DMS 273 (cell line): ENCODE data around the gene KIAA0513.

Source experiments
- DNase-seq: peaks from one replicate; lab custom pipeline; 2025; ENCODE audit not compliant: unreplicated experiment; lab: John Stamatoyannopoulos, UW

The KIAA0513 gene, protein sequence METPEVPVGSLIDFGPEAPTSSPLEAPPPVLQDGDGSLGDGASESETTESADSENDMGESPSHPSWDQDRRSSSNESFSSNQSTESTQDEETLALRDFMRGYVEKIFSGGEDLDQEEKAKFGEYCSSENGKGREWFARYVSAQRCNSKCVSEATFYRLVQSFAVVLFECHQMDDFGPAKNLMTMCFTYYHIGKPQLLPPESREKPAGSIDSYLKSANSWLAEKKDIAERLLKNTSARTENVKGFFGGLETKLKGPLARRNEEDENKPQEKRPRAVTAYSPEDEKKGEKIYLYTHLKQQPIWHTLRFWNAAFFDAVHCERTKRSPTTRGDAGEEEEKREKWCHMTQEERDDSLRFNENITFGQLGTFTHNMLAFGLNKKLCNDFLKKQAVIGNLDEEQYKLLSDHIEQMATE

DNA sequence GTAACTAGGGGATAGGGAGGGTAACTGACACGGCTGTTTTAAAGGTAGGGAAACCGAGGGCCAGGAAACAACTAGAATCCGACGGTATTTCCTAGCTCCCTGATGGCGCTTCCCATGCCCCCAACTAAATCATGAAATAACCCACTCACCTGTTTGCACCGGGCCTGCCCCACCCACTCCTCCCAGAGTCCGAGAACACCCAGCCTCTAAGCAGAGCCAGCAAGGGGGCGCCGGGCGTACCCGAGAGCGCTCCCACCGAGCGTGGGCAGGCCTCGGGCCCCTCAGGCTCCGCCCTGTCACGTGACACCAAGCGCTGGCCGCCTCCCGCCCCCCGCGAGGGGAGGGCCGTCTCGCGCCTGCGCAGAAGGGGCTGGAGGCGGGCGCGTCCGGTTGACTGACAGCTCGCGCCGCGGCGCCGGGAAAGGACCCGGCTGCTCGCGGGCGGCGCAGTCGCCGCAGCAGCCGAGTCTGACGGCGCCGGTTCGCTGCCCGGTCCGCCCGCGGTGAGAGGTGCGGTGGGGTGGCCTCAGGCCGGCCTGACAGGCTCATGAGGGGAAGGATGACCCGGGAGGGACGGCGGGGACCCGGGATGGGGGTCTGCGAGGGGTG is at the start of gene KIAA0513:
KIAA0513 (plus strand) TSS at position 447 of the 609 bp plus-strand sequence. CDS start 39,277 bp downstream, outside the sequence.
- DNase-seq = peak; percentile 98

DNA sequence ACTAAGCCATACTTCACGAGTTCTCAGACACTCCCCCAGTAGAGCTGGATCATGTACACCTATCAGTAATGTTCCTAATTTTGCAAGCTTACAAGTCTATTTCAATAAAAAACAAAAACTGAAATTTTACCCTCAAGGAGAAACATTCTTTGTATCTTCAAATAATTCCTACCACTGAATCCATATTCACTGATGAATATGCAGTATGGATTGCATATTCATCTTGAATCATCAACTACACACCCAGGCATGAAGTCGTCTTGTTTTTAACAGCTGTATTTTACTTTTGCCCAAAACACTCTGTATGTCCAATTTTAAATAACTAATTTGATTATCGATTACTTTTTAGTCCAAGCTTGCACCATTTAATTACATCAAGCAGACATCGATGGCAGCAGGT is 48.1 kb upstream of the KIAA0513 start:
- no peak for DNase-seq

DNA sequence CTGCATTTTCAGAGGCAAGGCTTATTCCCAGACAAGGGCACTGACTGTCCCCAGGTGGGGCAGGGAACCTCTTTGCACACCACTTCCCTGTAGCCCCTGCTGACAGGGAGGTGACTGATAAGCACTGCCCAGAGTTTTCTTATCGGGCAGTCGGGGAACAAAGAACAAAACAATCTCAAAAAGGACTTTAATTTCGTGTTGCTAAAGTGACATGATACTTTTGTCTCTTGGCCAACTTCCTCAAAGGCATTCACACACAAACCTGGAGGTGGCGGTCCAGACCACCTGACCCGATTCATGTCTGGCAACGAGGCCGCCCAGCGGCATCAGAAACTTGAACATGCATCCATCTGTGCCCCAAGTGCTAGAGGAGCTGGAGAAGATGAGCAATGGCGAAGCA is 45.2 kb upstream of the KIAA0513 start:
- peak; percentile 54 for DNase-seq

DNA sequence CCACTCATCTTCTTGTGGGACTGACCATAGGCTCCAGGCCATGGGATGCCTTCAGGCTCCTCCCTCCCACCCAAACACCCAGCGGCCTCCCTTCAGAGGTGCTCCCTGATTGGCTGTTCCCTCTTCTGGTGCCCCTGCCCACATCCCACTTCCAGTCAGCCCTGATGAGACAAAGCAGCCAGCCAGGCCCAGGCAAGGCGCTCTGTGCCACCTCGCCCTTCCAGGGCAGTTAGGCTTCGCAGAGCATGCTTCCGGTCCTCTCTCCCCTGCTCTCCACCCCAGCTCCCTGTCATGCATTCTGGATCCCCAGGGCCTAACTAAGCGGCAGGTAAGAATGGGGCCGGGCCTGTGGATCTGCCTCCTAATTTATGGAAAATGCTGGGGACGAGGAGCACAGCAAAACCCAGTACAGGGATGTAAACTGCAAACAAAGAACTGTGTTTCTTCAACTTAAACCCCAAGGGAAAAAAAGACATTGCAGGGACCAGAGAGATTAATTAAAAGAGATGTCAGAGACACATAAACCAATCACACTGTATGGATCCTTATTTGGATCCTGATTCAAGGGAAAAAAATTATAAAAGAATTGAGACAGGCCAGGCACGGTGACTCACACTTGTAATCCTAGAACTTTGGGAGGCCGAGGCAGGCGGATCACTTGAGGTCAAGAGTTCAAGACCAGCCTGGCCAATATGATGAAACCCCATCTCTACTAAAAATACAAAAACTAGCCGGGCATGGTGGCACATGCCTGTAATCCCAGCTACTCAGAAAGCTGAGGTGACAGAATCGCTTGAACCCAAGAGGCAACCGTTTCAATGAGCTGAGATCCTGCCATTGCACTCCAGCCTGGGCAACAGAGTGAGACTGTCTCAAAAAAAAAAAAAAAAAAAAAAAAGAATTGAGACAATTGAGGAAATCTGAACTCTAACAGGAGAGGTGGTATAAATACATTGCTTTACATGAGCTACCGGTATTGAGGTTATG is 42.2 kb upstream of the KIAA0513 start:
- DNase-seq = no peak

DNA sequence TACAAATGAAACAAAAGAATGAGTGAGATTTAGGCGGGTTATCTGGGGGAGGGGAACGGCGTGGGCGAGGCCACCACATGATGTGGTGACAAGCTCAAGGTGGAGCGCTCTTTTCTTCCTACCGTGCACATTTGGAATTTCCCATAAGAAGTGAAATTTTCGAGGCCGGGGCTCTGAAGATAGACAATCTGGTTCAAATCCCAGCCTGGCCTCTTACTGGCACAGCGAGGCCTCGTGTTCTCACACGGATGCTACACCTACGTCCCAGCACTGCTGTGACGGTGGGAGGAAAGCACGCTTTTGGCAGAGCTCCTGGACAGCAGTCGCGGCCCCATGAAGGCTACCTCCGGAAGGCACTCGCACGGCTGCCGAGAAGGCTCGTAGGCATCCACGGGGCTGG is 41.5 kb upstream of the KIAA0513 start:
- DNase-seq = no peak

DNA sequence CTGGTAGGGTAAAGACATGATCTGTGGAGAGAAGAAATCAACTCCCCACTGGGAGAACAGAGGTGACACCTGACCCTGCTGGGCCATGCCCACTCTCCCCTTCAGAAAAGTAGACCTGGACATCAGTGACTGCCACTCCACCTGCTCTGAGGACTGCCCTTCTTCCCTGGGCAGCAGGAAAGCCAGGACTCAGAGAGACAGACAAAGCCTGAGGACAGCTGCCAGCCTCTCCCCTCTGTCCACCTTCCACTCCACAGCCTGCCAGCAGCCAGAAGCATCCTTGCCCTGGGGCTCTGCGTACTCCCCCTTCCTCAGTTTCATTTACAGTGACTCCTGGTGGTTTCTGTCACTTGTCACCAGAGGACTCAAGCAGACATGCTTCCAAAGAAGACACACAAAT is 40.7 kb upstream of the KIAA0513 start:
- DNase-seq = no peak

DNA sequence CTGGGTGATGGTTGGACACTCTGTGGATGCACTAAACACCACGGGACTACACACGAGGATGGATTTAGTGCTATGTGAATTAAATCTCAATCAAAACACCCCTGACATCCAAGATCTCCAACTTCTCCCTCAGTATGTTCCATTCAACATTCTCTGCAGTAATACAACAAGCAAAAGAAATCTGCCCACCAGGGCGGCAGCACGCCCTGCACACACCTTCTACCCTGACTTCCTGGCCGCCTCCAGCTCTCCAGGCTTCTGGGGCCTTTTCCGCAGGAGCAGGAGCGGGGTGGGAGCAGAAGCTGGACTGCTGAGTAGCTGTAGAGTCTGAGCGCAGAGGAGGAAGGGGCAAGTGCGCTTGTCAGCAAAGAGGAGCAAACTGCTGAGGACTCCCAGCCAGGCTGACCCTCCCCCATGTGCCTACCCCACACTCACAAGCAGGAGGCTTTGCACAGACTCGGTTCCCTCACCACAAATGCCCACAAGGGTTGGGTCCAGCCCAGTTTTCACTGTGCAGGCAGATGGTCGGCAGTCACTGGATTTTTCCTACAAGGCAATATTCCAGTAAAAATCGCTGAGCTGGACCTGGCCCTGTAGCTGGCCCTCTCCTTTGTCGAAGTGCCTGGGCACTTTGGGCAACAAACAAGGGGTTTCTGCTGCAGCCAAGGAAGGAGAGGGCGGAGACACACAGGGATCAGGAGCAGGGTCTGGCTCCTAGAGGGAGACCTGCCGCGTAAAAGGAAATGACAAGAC is 39.1 kb upstream of the KIAA0513 start:
- no peak for DNase-seq

DNA sequence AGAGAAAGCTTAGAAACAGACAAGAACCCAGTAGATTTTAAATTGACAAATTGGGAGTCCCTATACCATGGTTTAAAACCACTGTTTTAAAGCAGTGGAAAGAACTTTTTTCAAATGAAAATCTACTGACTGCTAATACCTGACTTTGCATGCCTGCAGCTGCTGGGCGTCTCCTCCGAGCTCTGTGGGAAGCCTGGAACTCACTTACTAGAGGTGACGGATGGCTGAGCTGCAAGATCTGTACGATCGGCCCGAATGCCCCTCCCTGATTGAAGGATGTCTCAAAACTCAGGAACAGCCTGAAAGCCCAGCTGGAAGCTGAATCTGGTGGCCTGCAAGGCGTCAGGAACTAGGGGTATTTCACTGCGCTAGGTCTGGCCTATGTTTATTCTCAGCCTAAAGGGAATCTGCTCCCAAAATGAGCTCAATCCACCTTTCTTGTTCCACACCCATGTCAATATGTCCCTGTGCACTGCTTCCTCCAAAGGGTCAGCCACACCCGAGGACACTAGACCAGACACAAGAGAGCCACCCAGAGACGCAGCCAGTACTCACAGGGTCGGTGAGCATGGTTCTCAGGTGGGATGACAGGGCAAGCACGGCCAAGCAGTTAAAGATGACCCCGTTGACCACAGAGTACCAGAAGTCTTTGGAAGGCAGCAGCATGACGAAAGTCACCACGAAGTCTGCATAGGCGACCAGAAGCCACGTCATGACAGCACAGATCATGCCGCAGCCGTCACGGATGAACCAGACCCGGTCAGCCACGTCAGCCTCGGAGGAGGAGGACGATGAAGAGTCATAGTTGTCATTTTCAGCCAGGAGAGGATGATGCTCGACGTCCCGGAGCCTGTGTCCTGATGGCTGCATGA is 37.6 kb upstream of the KIAA0513 start:
- DNase-seq = no peak

DNA sequence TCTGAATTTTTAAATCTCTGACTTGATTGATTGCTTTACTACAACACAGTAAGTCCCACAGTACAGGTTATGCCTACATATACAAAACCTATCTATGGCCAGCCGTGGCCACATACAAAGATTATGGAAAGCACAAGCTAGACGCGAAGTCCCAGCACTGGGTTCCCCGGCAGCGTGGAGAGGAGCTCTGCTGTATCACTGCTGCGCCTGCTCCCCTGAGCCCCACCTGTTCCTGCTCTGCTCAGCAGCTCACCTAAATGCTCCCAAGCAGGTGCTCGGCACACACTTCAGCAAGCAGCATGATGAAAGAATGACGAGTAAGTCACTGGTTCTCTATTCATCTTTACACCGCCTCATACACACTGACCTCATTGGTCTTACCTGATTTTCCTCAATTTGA is 36.8 kb upstream of the KIAA0513 start:
- DNase-seq = no peak

DNA sequence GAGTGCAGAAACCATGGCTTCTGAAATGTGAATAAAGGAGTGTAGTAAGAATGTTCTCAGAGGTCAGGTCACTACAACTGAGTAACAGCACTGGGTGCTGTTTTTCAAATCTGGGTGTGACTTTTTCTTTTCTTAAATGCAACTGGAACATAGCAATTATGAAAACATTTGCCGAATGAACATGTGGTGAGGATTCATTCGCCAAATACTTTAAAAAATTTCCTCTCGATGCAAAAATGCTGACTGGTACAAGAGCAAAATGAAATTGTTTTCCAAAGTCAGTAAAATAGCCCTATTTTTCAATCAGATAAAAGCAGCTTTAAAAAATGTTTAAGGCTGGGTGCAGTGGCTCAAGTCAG is 34.9 kb upstream of the KIAA0513 start:
- DNase-seq = no peak

DNA sequence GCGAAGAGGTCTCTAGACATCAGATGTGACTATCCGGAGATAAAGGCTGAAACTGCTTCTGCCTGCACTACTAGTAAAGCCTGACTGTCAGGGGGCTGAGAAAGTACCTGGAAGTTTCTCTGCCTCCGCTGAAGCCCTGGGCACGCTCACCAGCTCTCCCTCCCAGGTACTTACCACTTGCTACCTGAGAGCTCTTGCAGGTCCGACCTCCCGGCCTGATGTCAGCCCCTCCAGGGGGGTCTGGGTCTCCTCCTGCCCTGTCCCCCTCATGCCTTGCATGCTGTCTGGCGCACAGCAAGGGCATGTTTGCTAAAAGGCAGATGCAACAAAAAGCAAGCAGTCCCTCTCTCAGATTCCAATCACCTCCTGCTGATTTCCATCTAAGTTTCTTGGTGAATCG is 33.7 kb upstream of the KIAA0513 start:
- no peak for DNase-seq

DNA sequence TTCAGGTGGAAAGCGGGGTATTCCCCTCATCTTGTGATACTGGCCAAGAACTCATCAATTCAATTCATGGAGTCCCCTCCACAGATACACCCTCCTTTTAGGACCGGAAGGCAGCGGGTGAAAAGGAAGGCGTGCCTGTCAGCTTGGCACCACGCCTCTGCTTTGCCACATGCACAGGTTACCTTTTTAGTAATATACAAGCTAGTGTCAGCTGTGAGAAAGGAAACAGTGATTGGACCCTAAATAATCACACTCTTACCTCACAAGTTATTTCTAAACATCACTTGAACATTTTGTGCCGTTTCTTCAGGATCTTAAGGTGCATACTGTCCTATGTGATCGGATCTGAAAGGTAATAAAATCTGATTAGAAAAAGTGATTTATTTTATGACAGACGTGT is 31.9 kb upstream of the KIAA0513 start:
- DNase-seq = no peak

DNA sequence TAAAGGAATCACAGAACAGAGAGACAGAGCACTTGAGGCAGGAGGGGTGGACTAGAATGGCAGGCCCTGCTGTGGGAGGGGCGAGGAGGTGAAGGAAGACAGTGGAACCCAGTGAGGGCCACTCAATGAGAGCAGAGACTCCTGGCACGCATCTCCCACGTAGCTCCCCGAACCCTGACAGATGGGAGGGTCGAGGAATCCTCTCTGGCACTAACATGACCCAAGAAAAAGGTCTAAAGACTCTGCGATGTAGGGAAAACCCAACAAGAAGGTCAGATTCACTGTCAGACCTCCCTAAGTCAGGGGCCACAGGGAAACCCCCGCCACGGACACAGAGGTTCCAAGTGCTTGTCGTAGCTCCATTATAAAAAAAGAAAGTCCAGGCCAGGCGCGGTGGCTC is 31.2 kb upstream of the KIAA0513 start:
- no peak for DNase-seq

DNA sequence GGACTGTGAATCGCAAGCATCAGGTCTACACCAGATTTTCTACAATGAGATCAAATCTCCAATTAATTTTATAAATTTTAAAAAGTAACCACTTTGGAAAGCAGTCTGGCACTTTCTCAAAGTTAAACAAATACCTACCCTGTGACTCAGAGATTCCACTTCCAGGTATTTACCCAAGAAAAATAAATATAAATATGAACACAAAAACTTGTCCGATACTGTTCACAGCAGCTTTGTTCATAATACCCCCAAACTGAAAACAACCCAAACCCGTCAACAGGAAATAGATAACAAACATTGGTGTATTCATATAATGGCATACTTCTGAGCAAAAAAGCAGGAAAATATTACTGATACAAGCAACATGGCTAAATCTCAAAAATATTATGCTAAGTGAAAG is 28.4 kb upstream of the KIAA0513 start:
- DNase-seq = no peak

DNA sequence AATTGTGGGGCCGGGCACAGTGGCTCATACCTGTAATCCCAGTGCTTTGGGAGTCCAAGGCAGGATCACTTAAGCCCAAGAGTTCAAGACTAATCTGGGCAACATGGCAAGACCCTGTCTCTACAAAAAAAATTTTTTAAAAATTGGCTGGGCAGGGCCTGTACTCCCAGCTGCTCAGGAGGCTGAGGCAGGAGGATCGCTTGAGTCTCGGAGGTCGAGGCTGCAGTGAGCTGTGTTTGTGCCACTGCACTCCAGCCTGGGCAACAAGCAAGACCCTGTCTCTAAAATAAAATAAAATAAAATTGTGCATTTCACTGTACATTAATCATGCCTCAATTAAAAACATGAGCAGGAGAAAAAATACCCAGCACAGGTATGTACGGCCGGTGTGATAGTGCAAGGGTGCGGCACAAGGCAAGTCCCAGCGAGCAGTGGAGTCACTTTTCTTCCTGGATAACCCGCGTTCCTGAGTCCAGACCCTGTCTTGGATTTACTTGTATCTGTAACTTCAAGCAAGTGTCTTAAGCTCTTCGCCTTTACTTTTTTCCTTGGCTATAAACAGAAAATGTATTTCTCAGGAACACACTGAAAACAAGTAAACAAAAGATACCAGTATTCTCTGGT is 27.6 kb upstream of the KIAA0513 start:
- no peak for DNase-seq

DNA sequence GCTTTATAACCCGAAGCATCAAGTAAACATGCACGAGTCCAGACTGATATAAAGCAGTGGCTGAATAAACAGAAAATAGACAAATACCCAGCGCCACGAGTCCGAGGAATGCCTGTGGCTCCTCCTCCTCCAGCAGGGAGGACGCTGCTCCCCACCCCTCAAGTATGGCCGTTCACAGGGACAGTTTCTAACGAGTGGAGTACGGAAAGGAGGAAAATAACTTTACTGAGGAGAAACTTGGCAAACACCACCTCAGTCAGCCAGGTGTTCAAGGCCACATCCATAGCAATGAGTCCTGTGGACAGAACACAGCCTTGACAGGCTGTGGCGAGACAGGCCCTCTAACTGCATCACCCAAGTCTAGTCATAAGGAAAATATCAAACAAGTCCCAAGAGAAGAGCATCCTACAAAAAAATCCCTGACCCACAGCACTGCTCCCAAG is 25.5 kb upstream of the KIAA0513 start:
- no peak for DNase-seq

DNA sequence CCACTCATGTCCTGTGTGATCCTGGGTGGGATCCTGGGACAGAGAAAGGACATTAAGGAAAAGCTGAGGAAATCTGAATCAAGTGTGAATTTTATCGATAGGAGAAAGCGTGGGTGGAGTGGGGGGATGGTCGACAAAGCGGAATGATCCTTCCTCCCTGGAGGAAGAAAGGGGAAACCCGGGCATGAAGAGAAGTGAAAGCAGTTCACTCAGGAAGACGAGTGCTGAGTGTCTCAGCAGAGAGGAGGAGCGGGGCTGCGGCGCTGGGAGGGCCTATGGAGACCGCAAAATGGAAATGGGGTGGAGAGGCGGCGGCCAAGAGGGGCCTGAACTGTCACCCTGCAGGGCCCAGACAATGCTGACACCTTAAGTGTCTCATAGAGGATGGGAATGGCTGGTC is 25.0 kb upstream of the KIAA0513 start:
- no peak for DNase-seq

DNA sequence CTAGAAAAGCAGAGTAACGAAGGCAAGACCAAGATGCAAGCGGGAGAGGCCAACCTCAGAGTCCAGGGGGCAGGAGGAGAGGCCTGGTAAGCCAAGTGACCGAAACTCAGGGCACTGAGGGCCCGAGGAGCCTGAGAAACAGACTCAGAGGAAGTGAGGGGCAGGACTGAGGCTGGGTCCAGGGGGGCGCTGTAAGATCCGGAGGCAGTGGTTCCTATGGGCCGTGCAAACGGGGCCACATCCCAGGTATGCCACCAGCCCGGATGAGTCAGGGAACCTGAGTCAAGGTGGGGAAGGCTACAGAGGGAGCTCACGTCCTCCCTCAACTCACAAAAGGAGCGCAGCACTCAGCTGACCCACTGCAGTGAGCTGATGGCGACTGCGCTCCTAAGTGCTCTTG is 24.5 kb upstream of the KIAA0513 start:
- no peak for DNase-seq
